Trophoblast cell (in vitro differentiated cells and primary cell): ENCODE results near the gene C2orf42.
A peak's percentile ranks its signal among the peaks of the same experiment; 100 is the strongest.
"Not testable (repeated sequence)": the region's sequence is repeated elsewhere in the genome, so short reads cannot be mapped to it uniquely, and the experiment has no call there.

Experiments
- DNase-seq, 2 donors: peaks; one replicate each; pipeline ENCODE4 v3.0.0-alpha.2; 2016
- H2AFZ ChIP-seq: 2 replicates; pipeline ENCODE4 v1.6.1; 2013; ENCODE audit warnings: low read length, moderate library complexity, mild to moderate bottlenecking; ENCODE audit not compliant: insufficient read depth, poor library complexity
- H2AK5ac ChIP-seq: 2 replicates; pipeline ENCODE4 v1.6.1; 2013; ENCODE audit warnings: mild to moderate bottlenecking, low read length
- H2BK120ac ChIP-seq: 2 replicates; pipeline ENCODE4 v1.6.1; 2013; ENCODE audit warnings: low read length, mild to moderate bottlenecking, moderate library complexity; ENCODE audit not compliant: insufficient read depth, poor library complexity
- H2BK12ac ChIP-seq: 2 replicates; pipeline ENCODE4 v1.6.1; 2013; ENCODE audit warnings: mild to moderate bottlenecking, low read length, moderate library complexity
- H2BK5ac ChIP-seq: 2 replicates; pipeline ENCODE4 v1.6.1; 2013; ENCODE audit warnings: low read length, low read depth, moderate library complexity, mild to moderate bottlenecking; ENCODE audit not compliant: poor library complexity
- H3K14ac ChIP-seq: 2 replicates; pipeline ENCODE4 v1.6.1; 2013; ENCODE audit warnings: mild to moderate bottlenecking, low read length
- H3K18ac ChIP-seq: 2 replicates; pipeline ENCODE4 v1.6.1; 2013; ENCODE audit warnings: mild to moderate bottlenecking, low read length
- H3K23ac ChIP-seq: 2 replicates; pipeline ENCODE4 v1.6.1; 2013; ENCODE audit warnings: low read length
- H3K27ac ChIP-seq: 2 replicates; pipeline ENCODE4 v1.5.1; 2013; ENCODE audit warnings: low read depth, mild to moderate bottlenecking, inconsistent platforms, low read length, moderate library complexity
- H3K27me3 ChIP-seq: 2 replicates; pipeline ENCODE4 v1.6.1; 2013; ENCODE audit warnings: inconsistent platforms, mild to moderate bottlenecking, low read length, moderate library complexity; ENCODE audit not compliant: insufficient read depth
- H3K36me3 ChIP-seq, 2 experiments: 1 replicate in 1 of 2; 2 replicates in 1 of 2; pipeline ENCODE4 v1.6.1; 2013; ENCODE audit warnings: low read length in 2 of 2, mild to moderate bottlenecking in 2 of 2, moderate library complexity in 1 of 2; ENCODE audit not compliant: insufficient read depth in 2 of 2, control insufficient read depth in 1 of 2
- H3K4ac ChIP-seq: 2 replicates; pipeline ENCODE4 v1.6.1; 2013; ENCODE audit warnings: low read depth, mild to moderate bottlenecking, low read length, moderate library complexity
- H3K4me1 ChIP-seq, 2 experiments: 1 replicate in 1 of 2; 2 replicates in 1 of 2; pipeline ENCODE4 v1.6.1; 2013; ENCODE audit warnings: low read length in 2 of 2, mild to moderate bottlenecking in 2 of 2, moderate library complexity in 1 of 2; ENCODE audit not compliant: insufficient read depth in 2 of 2, control insufficient read depth in 1 of 2
- H3K4me2 ChIP-seq: 2 replicates; pipeline ENCODE4 v1.6.1; 2013; ENCODE audit warnings: inconsistent platforms, mild to moderate bottlenecking, low read length, moderate library complexity
- H3K4me3 ChIP-seq: 2 replicates; pipeline ENCODE4 v1.5.1; 2013; ENCODE audit warnings: mild to moderate bottlenecking, low read depth, low read length, inconsistent platforms
- H3K79me1 ChIP-seq: one replicate; pipeline ENCODE4 v1.6.1; 2013; ENCODE audit warnings: low read length
- H3K79me2 ChIP-seq: 2 replicates; pipeline ENCODE4 v1.6.1; 2013; ENCODE audit warnings: low read length, mild to moderate bottlenecking; ENCODE audit not compliant: control insufficient read depth, insufficient read depth, poor library complexity
- H3K9ac ChIP-seq: 2 replicates; pipeline ENCODE4 v1.6.1; 2013; ENCODE audit warnings: mild to moderate bottlenecking, low read length
- H3K9me3 ChIP-seq: 2 replicates; pipeline ENCODE4 v1.6.1; 2013; ENCODE audit warnings: low read depth, mild to moderate bottlenecking, control low read depth, inconsistent platforms, low read length; ENCODE audit not compliant: insufficient read depth
- H4K12ac ChIP-seq: 2 replicates; pipeline ENCODE4 v1.6.1; 2013; ENCODE audit warnings: low read depth, mild to moderate bottlenecking, low read length, moderate library complexity
- H4K8ac ChIP-seq: 2 replicates; pipeline ENCODE4 v1.6.1; 2013; ENCODE audit warnings: low read depth, mild to moderate bottlenecking, low read length, moderate library complexity
- H4K91ac ChIP-seq: one replicate; pipeline ENCODE4 v1.6.1; 2013; ENCODE audit warnings: low read depth, mild to moderate bottlenecking, low read length, moderate library complexity
- WGBS: extraction: QIAGEN DNeasy Blood & Tissue Kit; methylation state at CpG from one replicate; pipeline ENCODE4 v1.1.7; 2013; ENCODE audit warnings: missing lambda C conversion rate; ENCODE audit not compliant: insufficient read length, insufficient coverage; ENCODE audit errors: extremely low coverage; 5-methylcytosine and 5-hydroxymethylcytosine counted together

The C2orf42 gene

DNA sequence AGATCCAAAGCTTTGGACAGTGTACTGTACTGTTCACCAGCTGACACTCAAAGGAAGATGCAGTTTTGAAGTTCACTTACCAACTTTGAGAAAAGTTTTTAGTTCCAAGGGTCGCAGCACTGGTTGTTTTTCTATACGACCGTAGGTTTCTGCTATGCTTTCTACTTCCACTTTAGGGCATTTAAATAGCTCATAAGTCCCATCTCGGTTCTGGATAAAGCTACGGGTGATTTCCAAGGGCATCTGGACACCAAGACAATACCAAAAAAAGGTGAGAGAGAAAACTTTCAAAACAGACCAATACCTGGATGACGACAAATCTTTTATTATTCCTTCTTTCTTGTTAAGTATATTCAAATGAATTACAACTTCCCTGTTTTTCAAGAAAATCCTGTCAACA is 30.3 kb downstream of the C2orf42 start:
- Histone ChIP-seq H3K23ac (no peak overlapping the region), H3K36me3 (peaks cover 7 to 18% of the 10 kb centered on the region in 2 experiments), H2AK5ac (no peak overlapping the region), H2BK120ac (no peak overlapping the region), H2BK12ac (no peak overlapping the region), H3K79me2 (no peaks in the 10 kb centered on the region), H3K4me2 (no peak overlapping the region), H4K12ac (no peak overlapping the region), H4K8ac (no peak overlapping the region), H3K79me1 (no peaks in the 10 kb centered on the region), H2BK5ac (no peak overlapping the region), H3K9me3 (no peaks in the 10 kb centered on the region), H3K4ac (no peak overlapping the region), H3K4me1 (no peaks in the 10 kb centered on the region), H3K18ac (no peak overlapping the region), H3K14ac (no peak overlapping the region), H3K4me3 (no peak overlapping the region), H3K27ac (no peak overlapping the region), H2AFZ (no peak overlapping the region), H3K27me3 (no peaks in the 10 kb centered on the region), H3K9ac (no peak overlapping the region), H4K91ac (no peak overlapping the region)
- WGBS, result no CpG with 5 or more reads among the region's 6 CpGs
- no peak for DNase-seq

GRCh38 chr2:70149130-70149686 is 41.6 kb downstream of the C2orf42 start:
- H4K91ac ChIP-seq, H3K14ac ChIP-seq, H2BK5ac ChIP-seq, H4K8ac ChIP-seq, H3K9me3 ChIP-seq, DNase-seq, H4K12ac ChIP-seq, H3K4me2 ChIP-seq, H3K4me1 ChIP-seq, H3K23ac ChIP-seq, H3K27ac ChIP-seq, H2AFZ ChIP-seq, H3K4ac ChIP-seq, H3K27me3 ChIP-seq, H2BK120ac ChIP-seq, H3K18ac ChIP-seq, H3K4me3 ChIP-seq, H3K79me2 ChIP-seq, H3K9ac ChIP-seq, H3K79me1 ChIP-seq, H2AK5ac ChIP-seq, H3K36me3 ChIP-seq, H2BK12ac ChIP-seq: not testable (repeated sequence)
- WGBS, result no CpG with 5 or more reads among the region's 19 CpGs

- H3K9ac ChIP-seq, H3K18ac ChIP-seq, H3K4ac ChIP-seq, H3K9me3 ChIP-seq, H2BK120ac ChIP-seq, H3K23ac ChIP-seq, H3K4me3 ChIP-seq, H3K27me3 ChIP-seq, H2BK12ac ChIP-seq, H2AK5ac ChIP-seq, H3K36me3 ChIP-seq, H2BK5ac ChIP-seq, H3K79me1 ChIP-seq, H3K4me2 ChIP-seq, H3K27ac ChIP-seq, H4K12ac ChIP-seq, DNase-seq, H2AFZ ChIP-seq, H4K91ac ChIP-seq, H4K8ac ChIP-seq, H3K14ac ChIP-seq, H3K79me2 ChIP-seq, H3K4me1 ChIP-seq: not testable (repeated sequence)
- WGBS, result no CpG with 5 or more reads among the region's 25 CpGs
Observed at GRCh38 chr2:70148211-70148760, 42.5 kb downstream of the C2orf42 start.

- Histone ChIP-seq H3K79me1 (peaks cover 15% of the 10 kb centered on the region), H2BK5ac (no peak overlapping the region), H2AK5ac (no peak overlapping the region), H3K4ac (no peak overlapping the region), H3K27me3 (no peaks in the 10 kb centered on the region), H4K91ac (no peak overlapping the region), H3K79me2 (peaks cover 10% of the 10 kb centered on the region), H2AFZ (no peak overlapping the region), H3K9me3 (no peaks in the 10 kb centered on the region), H3K4me1 (peaks cover 10 to 14% of the 10 kb centered on the region in 2 experiments), H4K12ac (no peak overlapping the region), H3K23ac (no peak overlapping the region), H2BK12ac (no peak overlapping the region), H3K36me3 (peaks cover 7% of the 10 kb centered on the region in 2 experiments), H4K8ac (no peak overlapping the region), H3K4me2 (no peak overlapping the region), H2BK120ac (no peak overlapping the region), H3K9ac (peak overlapping the region; percentile 22), H3K14ac (no peak overlapping the region), H3K27ac (no peak overlapping the region), H3K4me3 (no peak overlapping the region), H3K18ac (no peak overlapping the region)
- no CpG with 5 or more reads among the region's 9 CpGs for WGBS
- no peak for DNase-seq
Observed at GRCh38 chr2:70145851-70146739, 44.7 kb downstream of the C2orf42 start.
